ENCODE results near the gene DCXR. TPM values are rescaled to one million over a fixed set of nuclear protein-coding genes. Genes with fewer than 3 reads are reported as not detected.

Gene DCXR
- total RNA-seq, 1 experiment from 2014 or later: 306 TPM

GRCh38 chr17:82081966-82082365 is 44.5 kb upstream of the DCXR start (continued):
- TF ChIP-seq CBX3 (IDR thresholded peaks at IDR 0.05; ENCODE audit: low read depth) (no peak), SRF (IDR thresholded peaks at IDR 0.05; ENCODE audit: low read depth) (no peak), ZFX (IDR thresholded peaks at IDR 0.05) (no peak)

GRCh38 chr17:82081546-82081945 is 44.0 kb upstream of the DCXR start:
- no peak overlapping the region for H2AFZ ChIP-seq (ENCODE audit: low read depth, low read length, poor library complexity, severe bottlenecking)
- H3K9me2 ChIP-seq (ENCODE audit: insufficient read depth): no peaks in the 10 kb centered on the region
- H3K9ac ChIP-seq (ENCODE audit: low read length): no peak overlapping the region
- BruUV-seq (replicated peaks): no TSS peak
- no peak for DNase-seq (ENCODE audit: low read depth, low spot score)
- no peak for ATAC-seq
- no peaks in the 10 kb centered on the region for H3K9me3 ChIP-seq (ENCODE audit: control insufficient read depth in 1 of 2, insufficient read depth in 1 of 2, low read depth in 1 of 2, low read length in 2 of 2)
- ChIA-PET CTCF (no interaction called here), POLR2A (interaction anchor here (1.4 kb wide), 2 partner anchors 17 to 51 kb away, joined by 3 to 4 read pairs; partner anchors contain the start of gene FASN), RAD21 (ENCODE audit: low non-redundant PET in 1 of 2, low total read pairs in 2 of 2, uncharacterized antibody in 2 of 2, unreplicated experiment in 2 of 2) (no interaction called here)
- no peak overlapping the region for H3K4me3 ChIP-seq (replicated peaks in 1 of 2; ENCODE audit: low read depth in 1 of 2, low read length in 2 of 2)
- TF ChIP-seq POLR2A (IDR thresholded peaks at IDR 0.05; ENCODE audit: borderline replicate concordance, extremely low read depth, insufficient read depth, insufficient read length): no peak
- H3K36me3 ChIP-seq (ENCODE audit: control insufficient read depth in 1 of 2, insufficient read depth in 2 of 2, low read length in 2 of 2): peaks cover 60 to 73% of the 10 kb centered on the region in 2 experiments
- H3K4me1 ChIP-seq (ENCODE audit: control insufficient read depth in 1 of 2, insufficient read depth in 2 of 2, low read length in 2 of 2): no peaks in the 10 kb centered on the region
- peaks cover 17% of the 10 kb centered on the region; the same call in 1 of the 2 replicates for H3K79me2 ChIP-seq (ENCODE audit: insufficient read depth, low read length)
- H3K27ac ChIP-seq (ENCODE audit: low read depth, low read length): no peak overlapping the region; the same call in 1 of the 2 replicates
- H4K20me1 ChIP-seq (ENCODE audit: insufficient read depth): peaks cover 9% of the 10 kb centered on the region; the same call in 1 of the 2 replicates
- intact Hi-C loops (cut with micrococcal nuclease): no loop called here
- H3K4me2 ChIP-seq (ENCODE audit: low read length): no peak overlapping the region
- no peaks in the 10 kb centered on the region for H3K27me3 ChIP-seq (ENCODE audit: insufficient read depth, low read length)

- H3K9me3 ChIP-seq (ENCODE audit: control insufficient read depth in 1 of 2, insufficient read depth in 1 of 2, low read depth in 1 of 2, low read length in 2 of 2): no peaks in the 10 kb centered on the region
- POLR2A ChIA-PET: interaction anchor here (1.4 kb wide), 1 partner anchor 50 kb away, joined by 3 read pairs; no protein-coding TSS in a partner anchor
- H3K4me1 ChIP-seq (ENCODE audit: control insufficient read depth in 1 of 2, insufficient read depth in 2 of 2, low read length in 2 of 2): no peaks in the 10 kb centered on the region
- H3K4me2 ChIP-seq (ENCODE audit: low read length): no peak overlapping the region
- no peak overlapping the region for H3K4me3 ChIP-seq (replicated peaks in 1 of 2; ENCODE audit: low read depth in 1 of 2, low read length in 2 of 2)
- peaks cover 9% of the 10 kb centered on the region; the same call in 1 of the 2 replicates for H4K20me1 ChIP-seq (ENCODE audit: insufficient read depth)
- H3K79me2 ChIP-seq (ENCODE audit: insufficient read depth, low read length): peaks cover 11% of the 10 kb centered on the region; the same call in 1 of the 2 replicates
- H3K9ac ChIP-seq (ENCODE audit: low read length): no peak overlapping the region
- no peak overlapping the region for H2AFZ ChIP-seq (ENCODE audit: low read depth, low read length, poor library complexity, severe bottlenecking)
- DNase-seq (ENCODE audit: low read depth, low spot score) (no peak), ATAC-seq (no peak)
- intact Hi-C loops (cut with micrococcal nuclease): no loop called here
- H3K27me3 ChIP-seq (ENCODE audit: insufficient read depth, low read length): no peaks in the 10 kb centered on the region
- no peaks in the 10 kb centered on the region for H3K9me2 ChIP-seq (ENCODE audit: insufficient read depth)
- H3K27ac ChIP-seq (ENCODE audit: low read depth, low read length): no peak overlapping the region; the same call in 1 of the 2 replicates
- CTCF ChIA-PET: no interaction called here
- RAD21 ChIA-PET (ENCODE audit: low non-redundant PET in 1 of 2, low total read pairs in 2 of 2, uncharacterized antibody in 2 of 2, unreplicated experiment in 2 of 2): no interaction called here
- peaks cover 59 to 67% of the 10 kb centered on the region in 2 experiments for H3K36me3 ChIP-seq (ENCODE audit: control insufficient read depth in 1 of 2, insufficient read depth in 2 of 2, low read length in 2 of 2)
- TF ChIP-seq CBX3 (IDR thresholded peaks at IDR 0.05; ENCODE audit: low read depth): no peak
- TF ChIP-seq CTCF (IDR thresholded peaks at IDR 0.05 in 2 of 3, conservative IDR thresholded peaks at IDR 0.05 in 1 of 3; ENCODE audit: borderline replicate concordance in 1 of 3, insufficient read depth in 1 of 3, low read depth in 2 of 3, low read length in 2 of 3): no peak
- no TSS peak for BruUV-seq (replicated peaks)
Observed at GRCh38 chr17:82080789-82081464, 43.4 kb upstream of the DCXR start.
